Retina (tissue), 1 donor: ENCODE data around the gene NDUFS2.

Experiments
- DNase-seq: peaks from one replicate; pipeline ENCODE4 v3.0.0-alpha.2; 2016

The NDUFS2 gene

DNA sequence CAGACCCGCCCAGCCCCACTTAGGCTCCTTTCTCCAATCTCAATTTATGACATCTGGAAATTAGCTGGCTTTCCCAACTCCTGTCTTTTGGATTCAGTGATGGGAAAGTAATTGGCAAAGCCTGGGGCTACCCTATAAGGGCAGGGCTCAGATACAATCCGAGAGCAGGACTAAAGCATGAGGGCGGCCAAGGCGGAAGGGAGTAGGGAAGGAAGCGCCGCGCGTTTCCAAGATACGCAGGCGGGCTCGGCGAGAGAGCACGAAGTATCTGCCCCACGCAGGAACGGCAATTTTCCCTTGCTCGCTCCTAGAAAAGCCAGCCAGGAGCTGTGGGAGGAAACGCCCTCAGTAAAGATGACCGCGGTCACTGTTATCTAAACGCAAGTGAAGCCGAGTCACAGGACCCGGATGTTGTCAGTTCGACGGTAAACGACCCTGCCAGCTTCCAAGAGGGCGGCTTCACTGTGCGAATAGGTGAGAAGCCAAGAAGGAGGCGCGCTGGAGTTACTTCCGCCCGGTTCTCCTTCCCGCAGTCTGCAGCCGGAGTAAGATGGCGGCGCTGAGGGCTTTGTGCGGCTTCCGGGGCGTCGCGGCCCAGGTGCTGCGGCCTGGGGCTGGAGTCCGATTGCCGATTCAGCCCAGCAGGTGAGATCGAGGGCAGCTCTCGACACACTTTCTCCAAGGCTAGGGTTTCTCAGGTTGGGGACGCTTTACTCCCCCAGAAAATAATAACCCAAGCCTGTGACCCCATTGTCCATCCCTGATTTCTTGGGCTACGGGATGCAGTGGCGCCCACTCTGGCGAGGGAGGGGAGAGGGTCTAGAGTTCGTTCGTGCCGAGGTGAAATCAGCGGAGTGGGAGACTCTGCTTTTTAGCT is at the start of gene NDUFS2:
Gene NDUFS2 (plus strand): TSS at position 532 of the 877 bp plus-strand sequence. CDS start 19 bp downstream, at position 551.
- peak; percentile 98 for DNase-seq

GRCh38 chr1:161153176-161153575 is 49.0 kb upstream of the NDUFS2 start:
- no peak for DNase-seq

DNA sequence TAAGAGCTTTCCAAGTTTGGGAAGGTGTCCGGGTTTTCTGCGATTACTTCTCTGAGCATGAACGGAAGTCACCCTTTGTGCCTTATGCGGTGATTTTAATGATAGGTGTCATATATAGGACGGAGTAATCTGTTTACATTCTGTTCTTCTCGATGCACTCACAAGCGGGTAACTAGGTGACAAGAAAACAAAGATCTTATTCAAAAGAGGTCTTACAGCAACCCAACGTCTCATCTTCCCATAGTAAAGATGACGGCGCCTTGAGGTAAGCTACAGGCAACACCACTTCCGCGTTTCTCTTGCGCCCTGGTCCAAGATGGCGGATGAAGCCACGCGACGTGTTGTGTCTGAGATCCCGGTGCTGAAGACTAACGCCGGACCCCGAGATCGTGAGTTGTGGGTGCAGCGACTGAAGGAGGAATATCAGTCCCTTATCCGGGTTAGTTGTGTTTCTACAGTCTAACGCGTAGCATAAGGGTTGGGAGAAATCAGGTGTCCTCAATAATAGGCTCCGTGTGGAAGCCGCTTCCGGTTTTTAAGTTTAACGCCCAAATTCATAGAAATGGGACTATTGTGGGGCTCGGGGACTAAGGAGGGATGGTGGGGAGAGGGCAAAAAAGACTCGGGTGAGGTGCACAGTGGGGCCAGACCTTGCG is 48.4 kb upstream of the NDUFS2 start, which contains the start of gene UFC1:
Gene UFC1 (plus strand): TSS at position 297 of the 656 bp plus-strand sequence. CDS start 20 bp downstream, at position 317.
- DNase-seq = peak; percentile 93

DNA sequence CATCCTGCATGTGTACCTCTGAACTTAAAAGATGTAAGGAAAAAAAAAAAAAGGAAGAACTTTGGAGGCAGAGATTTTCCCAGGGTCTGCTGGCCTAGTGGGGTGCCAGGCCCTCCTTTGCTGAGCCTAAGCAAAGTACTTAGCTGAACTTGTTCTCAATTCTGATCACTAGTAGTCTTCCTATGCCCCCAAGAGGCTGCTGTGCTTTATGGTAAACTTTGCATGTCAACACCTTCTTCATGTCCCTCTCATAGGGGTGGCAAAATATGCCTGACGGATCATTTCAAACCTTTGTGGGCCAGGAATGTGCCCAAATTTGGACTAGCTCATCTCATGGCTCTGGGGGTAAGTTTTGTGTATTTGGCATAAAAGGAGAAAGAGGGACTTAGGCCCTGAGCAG is 44.3 kb upstream of the NDUFS2 start:
- DNase-seq = no peak

DNA sequence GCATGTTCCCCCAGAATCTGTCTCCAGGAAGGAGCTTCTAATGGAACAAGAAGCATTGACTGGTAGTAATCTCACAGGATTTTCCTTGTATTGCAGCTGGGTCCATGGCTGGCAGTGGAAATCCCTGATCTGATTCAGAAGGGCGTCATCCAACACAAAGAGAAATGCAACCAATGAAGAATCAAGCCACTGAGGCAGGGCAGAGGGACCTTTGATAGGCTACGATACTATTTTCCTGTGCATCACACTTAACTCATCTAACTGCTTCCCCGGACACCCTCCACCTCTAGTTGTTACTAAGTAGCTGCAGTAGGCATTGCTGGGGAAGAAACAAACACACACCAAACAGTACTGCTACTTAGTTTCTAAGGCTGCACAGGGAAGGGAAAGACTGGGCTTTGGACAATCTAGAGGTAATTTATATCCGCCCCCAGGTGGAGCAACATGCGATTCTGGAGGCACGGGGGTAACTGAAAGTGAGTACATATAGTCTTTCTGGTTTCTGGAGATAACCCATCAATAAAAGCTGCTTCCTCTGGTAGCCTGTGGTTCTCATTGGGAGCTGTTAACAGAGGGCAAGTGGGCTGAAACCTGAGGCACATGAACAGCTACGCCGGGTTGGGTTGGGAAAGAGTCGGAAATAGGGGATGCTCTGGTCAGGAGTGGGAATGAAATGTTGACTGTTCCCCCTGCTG is 43.7 kb upstream of the NDUFS2 start:
- no peak for DNase-seq

- DNase-seq = peak; percentile 96
Observed at GRCh38 chr1:161159087-161159912, 42.9 kb upstream of the NDUFS2 start, which contains the start of gene USP21. USP21 (plus strand) TSS chr1:161159500; CDS start chr1:161160641, 1,141 bp downstream.

DNA sequence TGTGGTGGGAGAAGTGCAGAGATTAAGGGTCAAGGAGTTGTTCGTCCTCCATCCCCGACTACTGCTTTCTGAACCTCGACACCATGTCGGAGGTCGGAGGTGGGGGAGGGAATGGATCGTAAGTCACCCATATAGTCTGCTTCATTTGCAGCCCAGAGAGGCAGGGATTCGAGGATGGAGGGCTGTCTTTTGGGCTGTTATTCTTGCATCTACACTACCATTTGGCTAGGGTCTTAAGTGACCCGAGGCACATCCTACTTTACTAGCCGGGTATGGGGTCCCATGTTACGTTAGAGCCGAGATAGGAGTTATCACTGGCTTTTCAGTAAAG is 42.3 kb upstream of the NDUFS2 start:
- no peak for DNase-seq

DNA sequence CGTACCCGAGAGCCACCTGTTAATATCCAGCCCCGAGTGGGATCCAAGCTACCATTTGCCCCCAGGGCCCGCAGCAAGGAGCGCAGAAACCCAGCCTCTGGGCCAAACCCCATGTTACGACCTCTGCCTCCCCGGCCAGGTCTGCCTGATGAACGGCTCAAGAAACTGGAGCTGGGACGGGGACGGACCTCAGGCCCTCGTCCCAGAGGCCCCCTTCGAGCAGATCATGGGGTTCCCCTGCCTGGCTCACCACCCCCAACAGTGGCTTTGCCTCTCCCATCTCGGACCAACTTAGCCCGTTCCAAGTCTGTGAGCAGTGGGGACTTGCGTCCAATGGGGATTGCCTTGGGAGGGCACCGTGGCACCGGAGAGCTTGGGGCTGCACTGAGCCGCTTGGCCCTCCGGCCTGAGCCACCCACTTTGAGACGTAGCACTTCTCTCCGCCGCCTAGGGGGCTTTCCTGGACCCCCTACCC is 41.5 kb upstream of the NDUFS2 start:
- DNase-seq = no peak

- DNase-seq = no peak
Observed at GRCh38 chr1:161161652-161162051, 40.5 kb upstream of the NDUFS2 start.

- DNase-seq = no peak
Observed at GRCh38 chr1:161162052-161162451, 40.1 kb upstream of the NDUFS2 start.

- no peak for DNase-seq
Observed at GRCh38 chr1:161162806-161163205, 39.4 kb upstream of the NDUFS2 start.

GRCh38 chr1:161163793-161164192 is 38.4 kb upstream of the NDUFS2 start:
- DNase-seq = no peak

- DNase-seq = no peak
Observed at GRCh38 chr1:161164901-161165610, 37.1 kb upstream of the NDUFS2 start.

DNA sequence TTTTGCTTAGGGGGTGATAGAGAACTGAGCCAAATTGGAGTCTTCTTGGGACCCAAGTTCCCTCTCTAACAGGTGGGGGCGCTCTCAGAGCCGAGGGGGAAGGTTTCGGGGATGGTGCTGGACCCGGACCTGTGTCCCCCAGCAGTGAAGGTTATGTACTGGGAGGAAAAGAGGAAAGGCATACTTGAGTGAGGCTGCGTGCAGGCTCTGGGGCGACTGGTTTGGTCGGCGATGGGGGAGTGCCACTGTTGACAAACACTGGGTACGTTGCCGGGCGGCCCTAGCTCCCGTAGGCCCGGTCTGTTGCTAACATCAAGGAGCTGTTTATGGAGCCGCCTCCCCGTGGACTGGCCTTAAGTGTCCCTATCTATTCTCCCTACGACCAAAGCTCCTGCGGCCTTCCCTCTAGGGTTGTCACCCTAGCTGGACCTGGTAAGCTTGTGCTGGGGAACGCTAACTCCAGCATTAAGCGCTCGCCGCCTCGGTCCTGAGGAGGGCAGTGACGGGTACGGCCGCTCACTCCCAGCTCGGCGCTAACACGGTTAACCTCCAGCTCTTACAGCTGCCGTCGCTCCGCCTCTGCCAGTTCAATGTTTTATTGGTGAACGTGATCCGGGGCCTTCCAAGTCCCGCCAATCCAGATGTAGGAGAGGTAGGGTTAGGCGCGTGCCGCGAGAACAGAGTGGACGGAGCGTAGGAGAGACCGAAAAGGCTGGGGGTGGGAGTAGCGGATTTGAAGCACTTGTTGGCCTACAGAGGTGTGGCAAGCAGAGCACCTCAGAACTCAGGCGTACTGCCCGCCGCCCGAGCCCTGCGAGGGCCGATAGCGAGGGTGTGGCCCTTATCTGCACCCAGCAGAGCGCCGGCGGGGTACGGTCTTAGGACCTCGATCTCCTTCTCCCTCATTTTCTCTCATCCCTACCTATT is 36.2 kb upstream of the NDUFS2 start, which contains the start of gene PPOX:
Gene PPOX (plus strand): TSS at position 685 of the 927 bp plus-strand sequence. CDS start 422 bp downstream, outside the sequence.
- DNase-seq = peak; percentile 95

DNA sequence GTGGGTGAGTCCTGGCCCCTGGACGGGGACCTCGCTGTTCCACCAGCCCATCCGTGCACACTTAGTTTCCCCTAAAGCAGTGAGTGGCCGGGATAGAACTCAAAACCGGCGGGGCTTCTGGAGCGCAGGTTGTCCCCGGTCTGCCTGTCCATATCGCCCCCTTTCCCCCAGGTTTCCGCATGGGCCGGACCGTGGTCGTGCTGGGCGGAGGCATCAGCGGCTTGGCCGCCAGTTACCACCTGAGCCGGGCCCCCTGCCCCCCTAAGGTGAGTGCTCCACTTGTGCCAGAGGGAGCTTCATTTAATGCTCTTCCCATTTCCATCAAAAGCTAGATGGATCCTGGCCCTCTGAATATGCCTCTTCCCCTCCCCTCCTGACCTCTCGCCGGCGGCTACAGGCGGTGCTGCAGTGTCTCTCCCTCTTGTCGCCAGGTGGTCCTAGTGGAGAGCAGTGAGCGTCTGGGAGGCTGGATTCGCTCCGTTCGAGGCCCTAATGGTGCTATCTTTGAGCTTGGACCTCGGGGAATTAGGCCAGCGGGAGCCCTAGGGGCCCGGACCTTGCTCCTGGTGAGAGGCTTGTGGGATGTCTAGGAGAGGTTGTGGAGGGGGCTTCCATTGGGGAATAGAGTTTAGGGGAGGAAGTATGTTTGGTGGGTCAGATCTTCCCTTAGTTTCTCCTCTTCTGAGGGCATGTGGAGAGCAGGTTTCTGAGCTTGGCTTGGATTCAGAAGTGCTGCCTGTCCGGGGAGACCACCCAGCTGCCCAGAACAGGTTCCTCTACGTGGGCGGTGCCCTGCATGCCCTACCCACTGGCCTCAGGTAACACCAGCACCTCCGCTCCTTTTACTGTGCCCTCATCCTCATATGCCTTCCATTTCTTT is 35.3 kb upstream of the NDUFS2 start:
- DNase-seq = no peak

- DNase-seq = no peak
Observed at GRCh38 chr1:161168906-161169305, 33.3 kb upstream of the NDUFS2 start.

DNA sequence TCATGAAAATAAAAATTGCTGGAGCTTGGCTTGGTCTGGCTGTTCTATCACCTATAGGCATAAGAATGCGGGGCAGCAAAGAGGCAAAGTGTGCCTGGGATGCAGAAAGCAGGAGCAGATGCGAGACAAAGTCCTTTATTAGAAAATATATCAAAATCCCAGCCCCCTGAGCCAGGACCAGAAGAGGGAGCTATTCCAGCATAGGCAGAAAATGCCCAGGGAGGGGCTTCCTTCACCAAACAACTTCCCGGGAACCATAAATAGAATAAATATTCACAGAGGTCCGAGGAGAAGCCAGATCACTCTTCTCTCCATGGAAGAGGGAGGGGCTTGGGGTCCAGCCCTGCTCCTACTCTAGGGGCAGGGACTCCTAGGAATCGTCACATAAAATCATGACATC is 31.0 kb upstream of the NDUFS2 start:
- DNase-seq = no peak

GRCh38 chr1:161171696-161172095 is 30.5 kb upstream of the NDUFS2 start:
- DNase-seq = no peak

DNA sequence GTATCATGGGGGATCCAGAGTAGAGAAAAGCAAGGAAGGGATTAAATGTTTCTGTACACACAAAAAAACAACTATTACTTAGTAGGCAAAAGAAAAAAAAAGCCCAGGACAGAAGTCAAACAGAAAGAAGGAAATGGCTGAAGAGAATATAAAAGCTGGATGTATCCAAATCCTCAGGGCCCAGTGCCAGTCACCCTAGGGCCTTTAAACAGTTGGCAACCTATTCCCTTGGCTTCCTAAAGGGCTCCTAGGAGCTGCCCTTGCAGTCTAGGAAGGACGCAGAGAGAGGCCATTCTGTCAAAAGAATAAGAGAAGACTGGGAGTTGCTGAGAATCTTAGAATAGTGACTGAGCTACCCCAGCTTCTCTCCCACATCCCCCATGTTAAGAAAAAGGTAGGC is 29.8 kb upstream of the NDUFS2 start:
- DNase-seq = no peak
